Activated gamma-delta T cell treated with anti-CD3 and anti-CD28 coated beads, Interleukin-2, amount 50 U/mL, for 16 hours (primary cell): ENCODE results near the gene CLMN.

Experiments
- DNase-seq: peaks from one replicate; pipeline ENCODE4 v3.0.0-alpha.2; 2020; ENCODE audit warnings: low read depth

CLMN gene

GRCh38 chr14:95320078-95320895 lies 579 bp upstream of the CLMN start:
- DNase-seq = no peak

DNA sequence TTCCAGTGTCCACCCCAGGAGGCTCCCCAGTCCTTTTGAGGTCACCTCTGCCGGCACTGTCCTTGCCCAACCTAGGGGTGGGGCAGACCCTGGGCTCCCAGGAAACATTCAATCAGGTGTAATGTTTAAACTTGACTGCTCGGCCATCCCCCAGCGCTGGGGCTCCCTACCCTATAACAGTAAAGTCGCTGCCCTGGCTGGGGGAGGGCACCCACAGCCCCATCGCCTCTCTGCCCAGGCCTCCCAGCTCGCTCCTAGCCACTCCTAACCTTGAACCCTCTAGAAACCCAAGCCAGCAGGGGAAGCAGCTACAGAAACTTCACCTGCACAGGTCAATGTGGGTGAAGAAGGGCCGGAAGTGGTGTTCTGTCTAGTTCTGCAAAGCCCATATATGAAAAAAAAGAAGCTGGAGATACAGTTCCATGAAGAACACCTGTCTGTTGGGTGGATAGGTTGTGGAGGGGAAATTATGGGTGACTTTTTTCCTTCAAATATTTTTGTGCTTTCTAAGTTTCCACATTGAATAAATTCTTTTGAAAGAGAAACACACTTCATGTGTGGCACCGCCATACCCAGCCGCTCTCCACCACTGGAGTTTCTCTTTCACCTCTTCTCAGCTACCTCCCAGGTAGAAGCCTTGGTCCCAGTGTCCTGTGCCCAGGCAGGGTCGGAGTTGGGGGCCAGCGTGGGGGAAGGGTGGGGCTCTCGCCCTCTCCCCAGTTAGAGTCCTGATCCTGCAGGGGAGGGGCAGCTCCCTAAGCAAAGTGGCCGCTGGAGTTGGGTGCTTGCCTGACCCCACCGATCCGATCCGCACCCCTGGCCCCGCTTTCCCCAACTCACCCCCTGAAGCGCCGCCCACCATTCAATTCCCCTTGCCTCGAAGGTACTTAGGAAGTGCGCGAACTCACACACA lies 1.1 kb downstream of the CLMN start:
- no peak for DNase-seq

DNA sequence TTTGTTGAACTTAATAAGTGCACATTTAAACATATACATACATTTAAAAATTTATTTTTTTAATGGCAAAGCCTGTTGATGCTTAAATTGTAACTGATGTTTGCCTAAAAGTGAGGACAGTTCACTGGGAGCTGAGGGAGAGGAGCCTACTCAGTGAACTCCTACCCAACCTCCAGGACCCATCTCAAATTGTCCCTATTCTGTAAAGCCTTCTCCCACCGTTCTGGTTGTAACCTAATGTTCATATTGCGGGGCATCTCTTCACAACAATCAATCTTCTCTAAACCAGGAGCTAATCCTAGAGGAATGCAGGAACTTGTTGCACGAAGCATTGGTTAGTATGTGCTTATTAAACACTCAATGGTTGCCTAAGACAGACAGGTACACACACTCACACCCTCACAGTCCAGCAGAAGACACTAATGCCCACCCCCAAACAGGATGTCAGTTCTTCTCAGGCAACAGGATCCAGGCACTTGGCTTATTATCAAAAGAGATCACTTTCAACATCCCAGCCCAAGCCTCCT lies 1.8 kb downstream of the CLMN start:
- DNase-seq = no peak

DNA sequence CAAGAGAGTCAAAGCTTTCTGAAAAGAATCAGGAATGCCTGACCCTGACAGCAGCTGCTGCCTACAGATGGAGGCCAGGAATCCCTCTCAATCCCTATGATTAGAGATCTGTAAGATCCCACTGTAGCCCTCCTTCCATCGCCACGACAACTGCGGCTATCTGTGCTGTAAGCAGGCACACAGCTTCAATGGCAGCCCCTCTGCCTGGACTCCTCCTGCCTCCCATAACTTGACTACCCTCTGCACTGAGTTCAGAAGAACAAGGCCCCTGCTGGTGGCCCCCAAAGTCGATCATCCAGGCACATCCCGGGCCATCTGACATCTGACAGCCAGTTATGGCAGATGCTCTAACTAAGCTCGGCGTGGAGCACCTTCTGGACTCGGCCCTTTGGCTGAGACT lies 2.9 kb downstream of the CLMN start:
- no peak for DNase-seq

GRCh38 chr14:95315579-95315978 lies 4.1 kb downstream of the CLMN start:
- no peak for DNase-seq

DNA sequence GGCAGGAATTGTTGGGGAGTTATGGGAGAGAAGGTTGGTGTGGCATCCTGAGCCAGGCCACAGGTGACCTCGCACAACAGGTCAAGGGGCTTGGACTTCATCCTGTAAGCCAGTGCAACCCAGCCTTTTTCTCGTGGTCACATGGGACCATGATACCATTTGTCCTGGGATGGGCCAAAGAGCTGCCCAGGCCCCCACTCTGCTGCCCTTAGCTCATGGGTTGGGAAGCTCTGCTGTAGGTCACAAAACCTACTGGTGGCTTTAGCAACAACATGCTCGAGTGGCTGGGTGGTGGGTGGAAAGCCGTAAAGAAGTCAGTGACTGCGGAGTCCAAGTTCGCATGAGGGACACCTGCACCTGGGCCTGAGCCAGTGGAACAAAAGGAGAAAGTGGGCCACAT lies 4.6 kb downstream of the CLMN start:
- DNase-seq = no peak

GRCh38 chr14:95314609-95315008 lies 5.1 kb downstream of the CLMN start:
- no peak for DNase-seq

DNA sequence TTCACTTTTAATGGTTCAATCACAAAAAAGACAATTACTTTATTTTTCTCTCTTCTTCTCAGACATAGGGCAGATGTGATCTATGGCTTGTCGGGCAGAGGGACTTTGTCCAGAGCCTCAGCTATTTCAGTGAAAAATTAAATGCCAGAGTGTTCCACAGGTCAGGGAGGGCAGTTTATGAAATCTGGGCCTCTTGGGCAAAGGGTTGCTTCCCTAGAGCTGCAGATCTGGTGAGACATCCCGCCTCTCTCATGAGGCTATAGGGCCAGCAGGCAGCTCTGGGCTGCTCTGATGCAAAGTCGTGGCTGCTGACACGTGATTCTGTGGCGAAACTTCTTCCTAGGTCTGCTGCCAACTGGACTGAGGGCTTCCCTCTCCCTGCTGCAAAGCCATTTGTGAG lies 6.0 kb downstream of the CLMN start:
- DNase-seq = no peak

DNA sequence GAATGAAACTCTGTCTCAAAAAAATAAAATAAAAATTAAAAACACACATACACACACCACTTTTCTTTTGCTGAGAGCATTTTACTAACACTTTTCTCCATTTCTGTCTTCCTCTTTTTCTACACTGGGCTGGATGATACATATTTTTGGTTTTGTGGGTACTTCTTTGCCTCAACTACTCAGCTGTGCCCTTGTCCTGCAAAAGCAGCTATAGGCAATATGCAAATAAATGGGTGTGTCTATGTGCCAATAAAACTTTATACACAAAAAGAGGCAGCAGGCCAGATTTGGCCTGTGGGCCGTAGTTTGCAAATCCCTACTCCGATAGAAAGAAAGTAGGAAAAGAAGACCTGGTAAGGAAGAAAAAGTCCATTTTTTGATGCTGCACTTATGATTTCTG lies 6.5 kb downstream of the CLMN start:
- no peak for DNase-seq

GRCh38 chr14:95312311-95312710 lies 7.4 kb downstream of the CLMN start:
- DNase-seq = no peak

- no peak for DNase-seq
These were observed 8.0 kb downstream of the CLMN start for GRCh38 chr14:95311752-95312151.

DNA sequence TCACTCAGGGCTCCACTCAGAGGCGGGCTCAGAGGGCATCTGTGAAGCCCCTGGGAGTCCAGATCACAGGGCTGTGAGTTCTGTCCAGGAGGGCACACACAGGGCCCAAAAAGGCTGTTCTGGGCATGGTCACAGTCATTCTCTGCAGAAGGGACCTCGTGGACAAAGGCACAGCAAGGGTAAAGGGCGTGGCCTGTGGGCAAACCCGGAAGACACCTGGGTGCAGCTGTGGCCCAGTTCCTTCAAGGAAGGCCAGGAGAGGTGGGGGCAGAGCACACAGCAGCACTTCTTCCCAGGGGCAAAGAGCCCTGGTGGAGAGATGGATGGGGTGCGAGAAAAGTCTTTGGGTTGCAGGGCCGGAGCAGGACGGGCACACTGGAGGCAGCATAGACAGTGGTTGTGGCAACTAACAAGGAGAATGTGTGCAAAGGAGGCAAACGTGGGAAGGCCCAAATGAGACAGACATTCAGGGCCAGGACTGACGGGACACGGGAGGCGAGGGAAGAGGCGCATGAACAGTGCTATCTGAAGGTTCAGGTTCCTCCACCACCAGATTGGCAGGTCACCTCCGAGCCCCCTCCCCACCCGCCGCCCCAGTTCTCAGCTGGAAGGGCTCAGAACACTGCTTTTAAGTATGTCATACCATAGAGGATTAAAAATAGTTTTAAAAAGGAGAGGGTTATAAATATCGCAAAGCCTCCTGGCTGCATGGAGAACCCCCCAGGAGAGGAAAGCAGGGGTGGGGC lies 8.9 kb downstream of the CLMN start:
- no peak for DNase-seq

- DNase-seq = no peak
These were observed 10.3 kb downstream of the CLMN start for GRCh38 chr14:95309261-95310051.

DNA sequence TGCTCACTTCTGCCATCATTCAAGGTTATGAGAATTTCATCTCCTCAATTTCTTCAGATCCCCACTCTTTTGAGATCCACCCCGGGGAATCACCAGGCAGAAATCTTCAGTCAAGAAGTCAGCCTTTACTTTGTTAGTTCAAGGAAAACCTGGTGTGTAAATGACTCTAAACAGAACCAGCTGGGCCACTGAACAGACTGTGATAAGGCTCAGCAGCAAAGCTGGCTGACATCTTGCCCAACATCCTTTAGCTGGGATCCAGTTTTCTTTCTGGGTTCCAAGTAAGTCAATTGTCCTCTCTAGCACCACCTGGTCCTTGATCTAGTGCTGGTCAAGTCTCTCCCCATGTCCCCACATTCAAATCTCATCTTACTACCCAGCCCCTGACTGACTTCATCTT lies 11.6 kb downstream of the CLMN start:
- no peak for DNase-seq

DNA sequence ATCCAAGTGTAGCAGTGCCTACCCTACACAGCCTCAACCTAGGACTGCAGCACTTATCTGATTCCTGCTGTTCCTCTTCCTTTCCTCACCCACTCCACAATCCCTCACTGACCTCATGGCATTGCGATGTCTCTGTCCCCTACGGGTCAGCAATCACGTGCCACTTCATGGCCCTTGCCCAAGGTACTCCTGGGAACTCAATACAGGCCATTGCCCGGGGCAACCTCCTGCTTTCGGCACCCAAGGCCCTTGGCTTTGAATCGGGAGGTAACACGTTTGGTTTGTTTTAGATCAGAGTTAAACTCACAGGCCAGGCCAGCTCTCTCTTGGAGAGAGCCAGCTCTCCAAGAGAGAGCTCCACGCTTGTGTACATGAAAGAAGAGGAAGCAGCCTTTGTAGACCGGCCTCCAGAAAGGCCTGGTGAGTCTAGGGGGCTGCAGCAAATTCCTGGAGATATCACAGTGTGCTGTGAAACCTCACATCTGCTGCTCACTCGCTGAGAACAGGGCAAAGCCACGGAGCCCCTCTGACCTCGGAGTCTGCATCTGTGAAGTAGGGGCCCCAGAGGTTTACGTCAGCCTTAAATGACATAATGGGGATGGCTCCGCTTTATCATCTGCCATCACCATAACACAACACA lies 12.2 kb downstream of the CLMN start:
- DNase-seq = no peak

GRCh38 chr14:95305940-95306339 lies 13.8 kb downstream of the CLMN start:
- no peak for DNase-seq

DNA sequence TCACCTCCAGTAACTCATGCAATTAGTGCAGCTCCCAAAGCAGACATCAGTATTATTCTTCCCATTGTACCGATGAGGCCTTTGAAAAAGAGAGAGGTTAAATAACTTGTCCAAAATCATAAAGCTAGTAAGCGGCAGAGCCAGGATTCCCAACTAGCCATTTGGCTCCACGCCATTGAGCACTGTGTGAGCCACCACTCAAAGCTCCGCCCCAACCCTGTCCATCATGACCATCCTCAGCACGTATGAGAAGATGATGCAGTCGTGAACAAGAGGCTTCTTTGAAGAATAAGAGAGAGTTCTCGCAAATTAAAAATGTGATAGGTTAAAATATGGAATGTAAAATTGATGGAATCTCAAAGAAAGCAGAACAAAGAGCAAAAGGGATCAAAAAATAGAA lies 14.6 kb downstream of the CLMN start:
- no peak for DNase-seq

- no peak for DNase-seq
These were observed 15.4 kb downstream of the CLMN start for GRCh38 chr14:95304342-95304741.

- DNase-seq = no peak
These were observed 16.2 kb downstream of the CLMN start for GRCh38 chr14:95303552-95303951.

DNA sequence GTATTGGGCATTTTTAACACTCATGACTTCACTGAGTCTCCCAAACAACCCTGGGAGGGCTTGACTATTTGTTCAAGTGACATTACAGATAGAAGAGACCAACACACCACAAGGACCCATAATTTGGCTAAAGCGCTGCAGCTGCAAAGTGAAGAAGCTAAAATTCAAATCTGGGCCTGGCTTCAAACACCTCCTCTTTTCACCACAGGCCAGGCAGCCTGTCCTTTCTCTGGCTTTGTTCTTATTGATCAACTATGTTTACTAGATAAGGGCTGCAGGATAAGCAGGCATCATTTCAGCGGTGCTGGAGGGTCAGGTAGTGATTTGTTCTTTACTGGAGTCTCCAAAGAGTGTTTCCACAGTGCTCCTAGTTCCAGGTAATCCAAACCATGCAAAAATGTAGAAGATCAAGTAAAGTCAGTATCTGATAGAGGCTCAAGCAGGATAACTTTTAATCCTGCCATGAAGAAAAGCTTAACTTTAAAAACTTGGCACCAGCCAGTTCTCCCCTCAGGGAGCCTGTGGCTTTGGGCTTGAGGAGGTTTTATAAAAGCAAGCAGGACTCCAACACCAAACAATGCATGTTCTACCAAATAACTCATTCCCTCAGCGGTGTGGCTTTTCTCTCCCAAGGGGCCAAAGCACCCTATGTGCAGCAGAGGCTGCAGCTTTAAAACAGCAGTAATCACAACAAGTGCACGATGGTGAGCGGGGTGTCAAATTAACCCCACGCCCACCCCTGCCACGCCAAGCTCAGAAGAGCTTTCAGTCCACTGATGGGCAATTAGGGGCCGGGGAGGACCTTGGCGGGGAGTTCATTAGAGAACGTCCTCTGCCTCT lies 16.8 kb downstream of the CLMN start:
- DNase-seq = no peak
